Eye (tissue), 1 donor: ENCODE data around the gene HSF5.
"Not testable (repeated sequence)": the region's sequence is repeated elsewhere in the genome, so short reads cannot be mapped to it uniquely, and the experiment has no call there.

ENCODE experiments used
- DNase-seq: peaks from one replicate; pipeline ENCODE4 v3.0.0-alpha.2; 2015

HSF5 gene

GRCh38 chr17:58412064-58412703 lies 76.0 kb downstream of the HSF5 start:
- no peak for DNase-seq

GRCh38 chr17:58411408-58411894 lies 76.8 kb downstream of the HSF5 start:
- no peak for DNase-seq

- no peak for DNase-seq
Measured at GRCh38 chr17:58410714-58411407, 77.3 kb downstream of the HSF5 start.

GRCh38 chr17:58409432-58409831 lies 78.8 kb downstream of the HSF5 start:
- DNase-seq: no peak

GRCh38 chr17:58403311-58403710 lies 84.9 kb downstream of the HSF5 start:
- no peak for DNase-seq

GRCh38 chr17:58402679-58403078 lies 85.5 kb downstream of the HSF5 start:
- no peak for DNase-seq

- no peak for DNase-seq
Measured at GRCh38 chr17:58402047-58402446, 86.2 kb downstream of the HSF5 start.

- DNase-seq: no peak
Measured at GRCh38 chr17:58401287-58401686, 86.9 kb downstream of the HSF5 start.

- no peak for DNase-seq
Measured at GRCh38 chr17:58400826-58401225, 87.4 kb downstream of the HSF5 start.

- no peak for DNase-seq
Measured at GRCh38 chr17:58399974-58400373, 88.2 kb downstream of the HSF5 start.

GRCh38 chr17:58398574-58399266 lies 89.5 kb downstream of the HSF5 start:
- DNase-seq: no peak

- DNase-seq: not testable (repeated sequence)
Measured at GRCh38 chr17:58397421-58397820, 90.8 kb downstream of the HSF5 start.

GRCh38 chr17:58396173-58396572 lies 92.0 kb downstream of the HSF5 start:
- DNase-seq: no peak

- DNase-seq: no peak
Measured at GRCh38 chr17:58394534-58395223, 93.5 kb downstream of the HSF5 start.

- DNase-seq: peak; percentile 72
Measured at GRCh38 chr17:58391302-58391984, 96.8 kb downstream of the HSF5 start.

GRCh38 chr17:58390884-58391283 lies 97.3 kb downstream of the HSF5 start:
- DNase-seq: no peak

GRCh38 chr17:58388302-58389190 lies 99.7 kb downstream of the HSF5 start:
- DNase-seq: no peak

- DNase-seq: no peak
Measured at GRCh38 chr17:58387834-58388233, 100.4 kb downstream of the HSF5 start.

- DNase-seq: no peak
Measured at GRCh38 chr17:58386708-58387107, 101.5 kb downstream of the HSF5 start.

- DNase-seq: no peak
Measured at GRCh38 chr17:58385359-58385899, 102.8 kb downstream of the HSF5 start.

GRCh38 chr17:58384897-58385296 lies 103.3 kb downstream of the HSF5 start:
- DNase-seq: no peak
